Measurements from ENCODE around the gene ENO3. TPM values are rescaled to one million over a fixed set of nuclear protein-coding genes. Genes with fewer than 3 reads are reported as not detected.

Gene ENO3
- polyA plus RNA-seq, 3 donors: 0.36 to 14.2 (median 0.60) TPM

GRCh38 chr17:4908301-4908700 is 42.6 kb upstream of the ENO3 start:
- no peak for DNase-seq
- Mint-ChIP-seq H3K4me1 (peaks cover 4% of the 10 kb centered on the region), H3K27ac (no peak overlapping the region), H3K9me3 (peaks cover 0 to 2% (median 0%) of the 10 kb centered on the region in 7 donors), H3K36me3 (no peaks in the 10 kb centered on the region), H3K4me3 (no peak overlapping the region), H3K27me3 (ENCODE audit: low read depth in 3 of 3) (peaks cover 9 to 21% (median 20%) of the 10 kb centered on the region in 3 donors)
- Histone ChIP-seq H3K9ac (ENCODE audit: insufficient read depth, low read length, poor library complexity, severe bottlenecking) (no peak overlapping the region), H3K27ac (ENCODE audit: low read depth in 1 of 2, low read length in 2 of 2) (no peak overlapping the region), H2AFZ (ENCODE audit: insufficient read depth, low read depth, low read length, poor library complexity, severe bottlenecking) (peak overlapping the region; percentile 33), H3K4me1 (ENCODE audit: control insufficient read depth in 1 of 2, insufficient read depth in 2 of 2, low read length in 2 of 2) (peaks cover 12 to 19% of the 10 kb centered on the region in 2 donors), H3K4me2 (replicated peaks; ENCODE audit: extremely low read depth, low read length, poor library complexity, severe bottlenecking) (no peak overlapping the region), H3K4me3 (replicated peaks in 1 of 3; ENCODE audit: low read depth in 2 of 3, low read length in 3 of 3) (no peak overlapping the region), H3K9me3 (replicated peaks in 1 of 2; ENCODE audit: control insufficient read depth in 1 of 2, insufficient read depth in 1 of 2, low read length in 2 of 2) (no peaks in the 10 kb centered on the region), H3K27me3 (ENCODE audit: control insufficient read depth in 2 of 2, insufficient read depth in 2 of 2, low read length in 2 of 2) (no peaks in the 10 kb centered on the region), H4K20me1 (ENCODE audit: insufficient read depth, low read length) (no peaks in the 10 kb centered on the region), H3K79me2 (ENCODE audit: insufficient read depth, low read length) (no peaks in the 10 kb centered on the region), H3K36me3 (replicated peaks in 1 of 2; ENCODE audit: control insufficient read depth in 1 of 2, insufficient read depth in 2 of 2, low read length in 2 of 2) (no peaks in the 10 kb centered on the region)
- TF ChIP-seq CTCF (IDR thresholded peaks at IDR 0.05): no peak
- intact Hi-C loops (cut with micrococcal nuclease): loop anchor here (2.0 to 10.0 kb wide), 3 partner anchors 79 to 156 kb away; partner anchors contain the start of gene CAMTA2 (in 2 of the 2)
- WGBS (ENCODE audit: insufficient coverage): 83% methylated on average over 10 of the region's 10 CpGs

- peaks cover 9 to 15% of the 10 kb centered on the region in 2 donors for H3K4me1 ChIP-seq (ENCODE audit: control insufficient read depth in 1 of 2, insufficient read depth in 2 of 2, low read length in 2 of 2)
- Mint-ChIP-seq H3K27me3 (ENCODE audit: low read depth in 3 of 3) (peaks cover 7 to 18% (median 14%) of the 10 kb centered on the region in 3 donors), H3K36me3 (no peaks in the 10 kb centered on the region), H3K4me3 (no peak overlapping the region), H3K27ac (no peak overlapping the region), H3K9me3 (peaks cover 0 to 2% (median 0%) of the 10 kb centered on the region in 7 donors), H3K4me1 (no peaks in the 10 kb centered on the region)
- H3K36me3 ChIP-seq (replicated peaks in 1 of 2; ENCODE audit: control insufficient read depth in 1 of 2, insufficient read depth in 2 of 2, low read length in 2 of 2): no peaks in the 10 kb centered on the region
- TF ChIP-seq CTCF (IDR thresholded peaks at IDR 0.05): peak; percentile 88
- H3K9ac ChIP-seq (ENCODE audit: insufficient read depth, low read length, poor library complexity, severe bottlenecking): no peak overlapping the region
- peak overlapping the region; percentile 4 for H3K4me2 ChIP-seq (replicated peaks; ENCODE audit: extremely low read depth, low read length, poor library complexity, severe bottlenecking)
- intact Hi-C loops (cut with micrococcal nuclease): loop anchor here (2.0 to 10.0 kb wide), 3 partner anchors 78 to 156 kb away; partner anchors contain the start of gene CAMTA2 (in 2 of the 2)
- DNase-seq: peak; percentile 80 to 86 (median 85)
- H3K27ac ChIP-seq (ENCODE audit: low read depth in 1 of 2, low read length in 2 of 2): peak overlapping the region in 1 of 2 donors; percentile 33
- no peaks in the 10 kb centered on the region for H4K20me1 ChIP-seq (ENCODE audit: insufficient read depth, low read length)
- 34% methylated on average over 16 of the region's 20 CpGs for WGBS (ENCODE audit: insufficient coverage)
- H3K79me2 ChIP-seq (ENCODE audit: insufficient read depth, low read length): no peaks in the 10 kb centered on the region
- H3K9me3 ChIP-seq (replicated peaks in 1 of 2; ENCODE audit: control insufficient read depth in 1 of 2, insufficient read depth in 1 of 2, low read length in 2 of 2): no peaks in the 10 kb centered on the region
- no peaks in the 10 kb centered on the region for H3K27me3 ChIP-seq (ENCODE audit: control insufficient read depth in 2 of 2, insufficient read depth in 2 of 2, low read length in 2 of 2)
- peak overlapping the region; percentile 33 for H2AFZ ChIP-seq (ENCODE audit: insufficient read depth, low read depth, low read length, poor library complexity, severe bottlenecking)
- no peak overlapping the region for H3K4me3 ChIP-seq (replicated peaks in 1 of 3; ENCODE audit: low read depth in 2 of 3, low read length in 3 of 3)
These were observed 42.0 kb upstream of the ENO3 start for GRCh38 chr17:4908711-4909496.

Measured in CD14-positive monocyte (primary cell).